ENCODE results near the gene AVPI1.

AVPI1 gene

DNA sequence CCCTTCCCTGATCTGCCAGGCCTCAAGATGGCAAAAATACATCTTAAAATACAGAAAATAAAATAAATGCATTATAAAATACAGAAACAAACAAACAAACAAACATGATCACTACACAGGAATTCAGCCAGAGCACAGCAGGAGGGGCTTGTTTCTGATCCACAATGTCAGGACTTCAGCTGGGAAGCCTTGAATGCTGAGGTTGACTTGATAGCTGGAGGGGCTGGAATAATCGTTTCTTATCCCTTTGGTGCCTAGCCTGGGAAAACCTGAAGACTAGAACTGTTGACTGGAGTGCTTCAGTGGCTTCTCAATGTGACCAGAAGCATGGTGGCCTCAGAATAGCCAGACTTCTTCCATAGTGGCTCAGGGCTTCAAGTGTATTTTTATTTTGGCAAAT lies 17.3 kb upstream of the AVPI1 start (continued):
- TF ChIP-seq, protein P1, sequence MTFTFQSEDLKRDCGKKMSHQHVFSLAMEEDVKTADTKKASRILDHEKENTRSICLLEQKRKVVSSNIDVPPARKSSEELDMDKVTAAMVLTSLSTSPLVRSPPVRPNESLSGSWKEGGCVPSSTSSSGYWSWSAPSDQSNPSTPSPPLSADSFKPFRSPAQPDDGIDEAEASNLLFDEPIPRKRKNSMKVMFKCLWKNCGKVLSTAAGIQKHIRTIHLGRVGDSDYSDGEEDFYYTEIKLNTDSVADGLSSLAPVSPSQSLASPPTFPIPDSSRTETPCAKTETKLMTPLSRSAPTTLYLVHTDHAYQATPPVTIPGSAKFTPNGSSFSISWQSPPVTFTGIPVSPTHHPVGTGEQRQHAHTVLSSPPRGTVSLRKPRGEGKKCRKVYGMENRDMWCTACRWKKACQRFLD (tag by site-specific recombination; IDR thresholded peaks at IDR 0.05) = no peak
- TF ChIP-seq, protein P2, sequence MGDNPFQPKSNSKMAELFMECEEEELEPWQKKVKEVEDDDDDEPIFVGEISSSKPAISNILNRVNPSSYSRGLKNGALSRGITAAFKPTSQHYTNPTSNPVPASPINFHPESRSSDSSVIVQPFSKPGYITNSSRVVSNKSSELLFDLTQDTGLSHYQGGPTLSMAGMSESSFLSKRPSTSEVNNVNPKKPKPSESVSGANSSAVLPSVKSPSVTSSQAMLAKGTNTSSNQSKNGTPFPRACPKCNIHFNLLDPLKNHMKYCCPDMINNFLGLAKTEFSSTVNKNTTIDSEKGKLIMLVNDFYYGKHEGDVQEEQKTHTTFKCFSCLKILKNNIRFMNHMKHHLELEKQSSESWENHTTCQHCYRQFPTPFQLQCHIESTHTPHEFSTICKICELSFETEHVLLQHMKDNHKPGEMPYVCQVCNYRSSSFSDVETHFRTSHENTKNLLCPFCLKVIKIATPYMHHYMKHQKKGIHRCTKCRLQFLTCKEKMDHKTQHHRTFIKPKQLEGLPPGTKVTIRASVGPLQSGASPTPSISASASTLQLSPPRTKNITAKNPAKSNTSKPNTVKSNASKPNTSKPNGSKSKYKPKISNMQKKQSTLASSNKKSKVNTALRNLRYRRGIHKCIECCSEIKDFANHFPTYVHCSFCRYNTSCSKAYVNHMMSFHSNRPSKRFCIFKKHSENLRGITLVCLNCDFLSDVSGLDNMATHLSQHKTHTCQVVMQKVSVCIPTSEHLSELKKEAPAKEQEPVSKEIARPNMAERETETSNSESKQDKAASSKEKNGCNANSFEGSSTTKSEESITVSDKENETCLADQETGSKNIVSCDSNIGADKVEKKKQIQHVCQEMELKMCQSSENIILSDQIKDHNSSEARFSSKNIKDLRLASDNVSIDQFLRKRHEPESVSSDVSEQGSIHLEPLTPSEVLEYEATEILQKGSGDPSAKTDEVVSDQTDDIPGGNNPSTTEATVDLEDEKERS (tag by site-specific recombination; IDR thresholded peaks at IDR 0.05) = no peak
- TF ChIP-seq TCF7L2 (IDR thresholded peaks at IDR 0.05; ENCODE audit: borderline replicate concordance, low read depth, low read length) = no peak

DNA sequence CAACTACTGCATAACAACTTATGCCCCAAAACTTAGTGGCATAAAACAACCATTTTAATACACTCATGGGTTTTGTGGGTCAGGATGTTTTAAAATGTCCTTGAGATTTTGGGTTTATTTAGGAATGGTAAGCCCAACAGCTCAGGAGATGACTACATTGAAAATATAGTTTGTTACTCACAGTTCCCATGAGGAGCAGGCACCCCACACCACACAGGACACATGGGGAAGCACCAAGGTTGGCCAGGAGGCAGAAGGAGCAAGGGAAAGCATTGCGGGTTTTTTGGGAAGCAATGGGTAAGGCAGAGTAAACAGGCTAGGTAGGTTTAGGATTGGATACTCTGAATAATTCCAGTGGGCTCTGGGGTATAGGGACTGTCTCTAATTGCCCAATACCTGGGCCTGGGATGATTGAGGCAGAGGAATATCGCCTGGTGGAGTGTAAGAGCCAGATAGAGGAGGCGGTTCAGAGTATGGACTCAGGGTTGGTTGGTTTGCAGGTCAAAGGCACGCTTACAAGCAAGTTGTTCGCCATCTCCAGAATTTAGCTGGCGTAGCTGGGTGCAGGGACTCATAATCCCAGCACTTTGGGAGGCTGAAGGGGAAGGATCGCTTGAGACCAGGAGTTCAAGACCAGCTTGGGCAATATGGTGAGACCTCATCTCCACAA lies 16.5 kb upstream of the AVPI1 start:
- POLR2A ChIA-PET = interaction anchor here (1.2 to 2.6 kb wide), 2 partner anchors 10 to 17 kb away, joined by 6 to 23 read pairs; partner anchors contain the start of genes AVPI1 and MARVELD1
- CTCF ChIA-PET = interaction anchor here (0.8 to 20.4 kb wide), 10 partner anchors 8 to 166 kb away, joined by 4 to 487 read pairs (median 35); partner anchors contain the start of genes AVPI1 and ZFYVE27
- H3K4me3 ChIP-seq (ENCODE audit: low read depth, low read length) = no peak overlapping the region
- H3K27ac ChIP-seq (ENCODE audit: extremely low read depth, low read depth, low read length) = no peak overlapping the region
- H3K36me3 ChIP-seq (ENCODE audit: control insufficient read depth in 2 of 2, insufficient read depth in 1 of 2, low read length in 2 of 2) = no peaks in the 10 kb centered on the region
- H3K9me3 ChIP-seq (ENCODE audit: control insufficient read depth, insufficient read depth, low read depth, low read length) = no peaks in the 10 kb centered on the region
- no peaks in the 10 kb centered on the region for H3K4me1 ChIP-seq (ENCODE audit: control insufficient read depth, insufficient read depth, low read length)
- TF ChIP-seq ZNF266 (tag by site-specific recombination; IDR thresholded peaks at IDR 0.05; ENCODE audit: low read depth) = peak; percentile 95
- TF ChIP-seq, protein P3, sequence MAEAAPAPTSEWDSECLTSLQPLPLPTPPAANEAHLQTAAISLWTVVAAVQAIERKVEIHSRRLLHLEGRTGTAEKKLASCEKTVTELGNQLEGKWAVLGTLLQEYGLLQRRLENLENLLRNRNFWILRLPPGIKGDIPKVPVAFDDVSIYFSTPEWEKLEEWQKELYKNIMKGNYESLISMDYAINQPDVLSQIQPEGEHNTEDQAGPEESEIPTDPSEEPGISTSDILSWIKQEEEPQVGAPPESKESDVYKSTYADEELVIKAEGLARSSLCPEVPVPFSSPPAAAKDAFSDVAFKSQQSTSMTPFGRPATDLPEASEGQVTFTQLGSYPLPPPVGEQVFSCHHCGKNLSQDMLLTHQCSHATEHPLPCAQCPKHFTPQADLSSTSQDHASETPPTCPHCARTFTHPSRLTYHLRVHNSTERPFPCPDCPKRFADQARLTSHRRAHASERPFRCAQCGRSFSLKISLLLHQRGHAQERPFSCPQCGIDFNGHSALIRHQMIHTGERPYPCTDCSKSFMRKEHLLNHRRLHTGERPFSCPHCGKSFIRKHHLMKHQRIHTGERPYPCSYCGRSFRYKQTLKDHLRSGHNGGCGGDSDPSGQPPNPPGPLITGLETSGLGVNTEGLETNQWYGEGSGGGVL (tag by site-specific recombination; IDR thresholded peaks at IDR 0.05) = no peak

DNA sequence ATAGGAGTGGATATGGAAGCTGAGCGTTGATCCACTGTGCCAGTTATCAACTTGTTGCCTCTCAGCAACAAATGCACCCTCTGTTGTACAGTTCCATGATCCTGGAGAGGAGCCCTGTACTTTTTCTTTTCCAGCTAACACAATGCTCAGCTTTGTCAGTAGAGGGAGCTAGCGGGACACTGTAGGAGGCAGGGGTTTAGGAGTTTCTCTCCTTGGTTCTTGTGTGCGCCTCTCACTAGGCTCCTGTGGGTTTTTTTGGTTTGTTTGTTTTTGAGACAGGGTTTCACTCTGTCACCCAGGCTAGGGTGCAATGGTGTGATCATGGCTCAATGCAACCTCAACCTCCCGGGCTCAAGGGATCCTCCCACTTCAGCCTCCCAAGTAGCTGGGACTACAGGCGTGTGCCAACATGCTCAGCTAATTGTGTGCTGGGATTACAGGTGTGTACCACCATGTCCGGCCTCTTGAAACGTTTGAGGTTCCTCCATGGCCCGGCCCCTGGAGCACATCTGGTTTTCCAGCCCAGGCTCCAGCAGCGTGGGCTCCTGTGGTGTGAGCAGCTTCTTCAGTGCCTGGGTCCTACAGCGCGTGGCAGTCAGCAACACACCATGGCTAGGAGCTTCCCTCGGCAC lies 14.5 kb upstream of the AVPI1 start:
- H3K27ac ChIP-seq (ENCODE audit: extremely low read depth, low read depth, low read length) = no peak overlapping the region
- H3K4me1 ChIP-seq (ENCODE audit: control insufficient read depth, insufficient read depth, low read length) = no peaks in the 10 kb centered on the region
- H3K4me3 ChIP-seq (ENCODE audit: low read depth, low read length) = no peak overlapping the region
- CTCF ChIA-PET = interaction anchor here (0.5 to 20.4 kb wide), 30 partner anchors 10 to 578 kb away, joined by 3 to 487 read pairs (median 4); partner anchors contain the start of genes AVPI1 and ZFYVE27
- H3K36me3 ChIP-seq (ENCODE audit: control insufficient read depth in 2 of 2, insufficient read depth in 1 of 2, low read length in 2 of 2) = no peaks in the 10 kb centered on the region
- POLR2A ChIA-PET = interaction anchor here (1.2 to 2.6 kb wide), 3 partner anchors 12 to 35 kb away, joined by 3 to 23 read pairs (median 6); partner anchors contain the start of genes AVPI1 and ZFYVE27
- H3K9me3 ChIP-seq (ENCODE audit: control insufficient read depth, insufficient read depth, low read depth, low read length) = no peaks in the 10 kb centered on the region
- TF ChIP-seq ZNF394 (tag by site-specific recombination; IDR thresholded peaks at IDR 0.05; ENCODE audit: borderline replicate concordance) (no peak), ZNF175 (tag by site-specific recombination; IDR thresholded peaks at IDR 0.05) (no peak), ZNF514 (tag by site-specific recombination; IDR thresholded peaks at IDR 0.05) (no peak), ZNF555 (tag by site-specific recombination; conservative IDR thresholded peaks at IDR 0.05) (no peak), SP7 (tag by site-specific recombination; IDR thresholded peaks at IDR 0.05) (peak; percentile 83), ZBTB8A (tag by site-specific recombination; IDR thresholded peaks at IDR 0.05) (peak; percentile 70)
- TF ChIP-seq, protein P2 (tag by site-specific recombination; IDR thresholded peaks at IDR 0.05) = no peak
- TF ChIP-seq, protein P4, sequence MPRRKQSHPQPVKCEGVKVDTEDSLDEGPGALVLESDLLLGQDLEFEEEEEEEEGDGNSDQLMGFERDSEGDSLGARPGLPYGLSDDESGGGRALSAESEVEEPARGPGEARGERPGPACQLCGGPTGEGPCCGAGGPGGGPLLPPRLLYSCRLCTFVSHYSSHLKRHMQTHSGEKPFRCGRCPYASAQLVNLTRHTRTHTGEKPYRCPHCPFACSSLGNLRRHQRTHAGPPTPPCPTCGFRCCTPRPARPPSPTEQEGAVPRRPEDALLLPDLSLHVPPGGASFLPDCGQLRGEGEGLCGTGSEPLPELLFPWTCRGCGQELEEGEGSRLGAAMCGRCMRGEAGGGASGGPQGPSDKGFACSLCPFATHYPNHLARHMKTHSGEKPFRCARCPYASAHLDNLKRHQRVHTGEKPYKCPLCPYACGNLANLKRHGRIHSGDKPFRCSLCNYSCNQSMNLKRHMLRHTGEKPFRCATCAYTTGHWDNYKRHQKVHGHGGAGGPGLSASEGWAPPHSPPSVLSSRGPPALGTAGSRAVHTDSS (tag by site-specific recombination; IDR thresholded peaks at IDR 0.05) = no peak
- TF ChIP-seq, protein P5, sequence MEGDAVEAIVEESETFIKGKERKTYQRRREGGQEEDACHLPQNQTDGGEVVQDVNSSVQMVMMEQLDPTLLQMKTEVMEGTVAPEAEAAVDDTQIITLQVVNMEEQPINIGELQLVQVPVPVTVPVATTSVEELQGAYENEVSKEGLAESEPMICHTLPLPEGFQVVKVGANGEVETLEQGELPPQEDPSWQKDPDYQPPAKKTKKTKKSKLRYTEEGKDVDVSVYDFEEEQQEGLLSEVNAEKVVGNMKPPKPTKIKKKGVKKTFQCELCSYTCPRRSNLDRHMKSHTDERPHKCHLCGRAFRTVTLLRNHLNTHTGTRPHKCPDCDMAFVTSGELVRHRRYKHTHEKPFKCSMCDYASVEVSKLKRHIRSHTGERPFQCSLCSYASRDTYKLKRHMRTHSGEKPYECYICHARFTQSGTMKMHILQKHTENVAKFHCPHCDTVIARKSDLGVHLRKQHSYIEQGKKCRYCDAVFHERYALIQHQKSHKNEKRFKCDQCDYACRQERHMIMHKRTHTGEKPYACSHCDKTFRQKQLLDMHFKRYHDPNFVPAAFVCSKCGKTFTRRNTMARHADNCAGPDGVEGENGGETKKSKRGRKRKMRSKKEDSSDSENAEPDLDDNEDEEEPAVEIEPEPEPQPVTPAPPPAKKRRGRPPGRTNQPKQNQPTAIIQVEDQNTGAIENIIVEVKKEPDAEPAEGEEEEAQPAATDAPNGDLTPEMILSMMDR (tag by site-specific recombination; IDR thresholded peaks at IDR 0.05) = peak; percentile 82
- TF ChIP-seq, protein P6, sequence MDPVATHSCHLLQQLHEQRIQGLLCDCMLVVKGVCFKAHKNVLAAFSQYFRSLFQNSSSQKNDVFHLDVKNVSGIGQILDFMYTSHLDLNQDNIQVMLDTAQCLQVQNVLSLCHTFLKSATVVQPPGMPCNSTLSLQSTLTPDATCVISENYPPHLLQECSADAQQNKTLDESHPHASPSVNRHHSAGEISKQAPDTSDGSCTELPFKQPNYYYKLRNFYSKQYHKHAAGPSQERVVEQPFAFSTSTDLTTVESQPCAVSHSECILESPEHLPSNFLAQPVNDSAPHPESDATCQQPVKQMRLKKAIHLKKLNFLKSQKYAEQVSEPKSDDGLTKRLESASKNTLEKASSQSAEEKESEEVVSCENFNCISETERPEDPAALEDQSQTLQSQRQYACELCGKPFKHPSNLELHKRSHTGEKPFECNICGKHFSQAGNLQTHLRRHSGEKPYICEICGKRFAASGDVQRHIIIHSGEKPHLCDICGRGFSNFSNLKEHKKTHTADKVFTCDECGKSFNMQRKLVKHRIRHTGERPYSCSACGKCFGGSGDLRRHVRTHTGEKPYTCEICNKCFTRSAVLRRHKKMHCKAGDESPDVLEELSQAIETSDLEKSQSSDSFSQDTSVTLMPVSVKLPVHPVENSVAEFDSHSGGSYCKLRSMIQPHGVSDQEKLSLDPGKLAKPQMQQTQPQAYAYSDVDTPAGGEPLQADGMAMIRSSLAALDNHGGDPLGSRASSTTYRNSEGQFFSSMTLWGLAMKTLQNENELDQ (tag by site-specific recombination; IDR thresholded peaks at IDR 0.05; ENCODE audit: low read depth) = no peak

Measured in HEK293 (cell line).